PFSK-1 (cell line): ENCODE measurements around the gene GALNT18.

Source experiments
- POLR2AphosphoS5 ChIP-seq: IDR thresholded peaks from 2 replicates; pipeline ENCODE4 v1.6.1; 2012; ENCODE audit warnings: low read depth, mild to moderate bottlenecking, control low read depth, low read length, moderate library complexity
- TAF1 ChIP-seq: IDR thresholded peaks from 2 replicates; pipeline ENCODE4 v1.6.1; 2012; ENCODE audit warnings: low read length, control low read depth, borderline replicate concordance; ENCODE audit not compliant: insufficient read depth
- TF ChIP-seq, protein P1 (sequence below), 2 experiments: IDR thresholded peaks; 2 replicates each; pipeline versions ENCODE4 v1.6.1 to v1.8.0; 2011 to 2012; ENCODE audit warnings: low read depth in 2 of 2, low read length in 2 of 2, control low read depth in 1 of 2, inconsistent platforms in 1 of 2, mild to moderate bottlenecking in 1 of 2, moderate library complexity in 1 of 2; ENCODE audit not compliant: insufficient read depth in 1 of 2

GRCh38 chr11:11291041-11292015 lies 330.5 kb downstream of the GALNT18 start:
- TF ChIP-seq, protein P1, sequence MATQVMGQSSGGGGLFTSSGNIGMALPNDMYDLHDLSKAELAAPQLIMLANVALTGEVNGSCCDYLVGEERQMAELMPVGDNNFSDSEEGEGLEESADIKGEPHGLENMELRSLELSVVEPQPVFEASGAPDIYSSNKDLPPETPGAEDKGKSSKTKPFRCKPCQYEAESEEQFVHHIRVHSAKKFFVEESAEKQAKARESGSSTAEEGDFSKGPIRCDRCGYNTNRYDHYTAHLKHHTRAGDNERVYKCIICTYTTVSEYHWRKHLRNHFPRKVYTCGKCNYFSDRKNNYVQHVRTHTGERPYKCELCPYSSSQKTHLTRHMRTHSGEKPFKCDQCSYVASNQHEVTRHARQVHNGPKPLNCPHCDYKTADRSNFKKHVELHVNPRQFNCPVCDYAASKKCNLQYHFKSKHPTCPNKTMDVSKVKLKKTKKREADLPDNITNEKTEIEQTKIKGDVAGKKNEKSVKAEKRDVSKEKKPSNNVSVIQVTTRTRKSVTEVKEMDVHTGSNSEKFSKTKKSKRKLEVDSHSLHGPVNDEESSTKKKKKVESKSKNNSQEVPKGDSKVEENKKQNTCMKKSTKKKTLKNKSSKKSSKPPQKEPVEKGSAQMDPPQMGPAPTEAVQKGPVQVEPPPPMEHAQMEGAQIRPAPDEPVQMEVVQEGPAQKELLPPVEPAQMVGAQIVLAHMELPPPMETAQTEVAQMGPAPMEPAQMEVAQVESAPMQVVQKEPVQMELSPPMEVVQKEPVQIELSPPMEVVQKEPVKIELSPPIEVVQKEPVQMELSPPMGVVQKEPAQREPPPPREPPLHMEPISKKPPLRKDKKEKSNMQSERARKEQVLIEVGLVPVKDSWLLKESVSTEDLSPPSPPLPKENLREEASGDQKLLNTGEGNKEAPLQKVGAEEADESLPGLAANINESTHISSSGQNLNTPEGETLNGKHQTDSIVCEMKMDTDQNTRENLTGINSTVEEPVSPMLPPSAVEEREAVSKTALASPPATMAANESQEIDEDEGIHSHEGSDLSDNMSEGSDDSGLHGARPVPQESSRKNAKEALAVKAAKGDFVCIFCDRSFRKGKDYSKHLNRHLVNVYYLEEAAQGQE (IDR thresholded peaks at IDR 0.05; ENCODE audit: insufficient read depth in 1 of 2, low read depth in 2 of 2, low read length in 2 of 2), result no peak
- TF ChIP-seq TAF1 (no peak), POLR2AphosphoS5 (no peak)
